CD4-positive, alpha-beta T cell treated with Interleukin-4 for 1 hour (primary cell): ENCODE measurements around the gene ASB1.

Experiments
- DNase-seq, 2 donors: peaks; one replicate each; pipeline ENCODE4 v3.0.0-alpha.2; 2020 to 2022

The ASB1 gene

GRCh38 chr2:238473523-238473922, 46.8 kb downstream of the ASB1 start:
- DNase-seq, result no peak

GRCh38 chr2:238475034-238475433, 48.3 kb downstream of the ASB1 start:
- no peak for DNase-seq

GRCh38 chr2:238475566-238475965, 48.8 kb downstream of the ASB1 start:
- DNase-seq, result no peak

DNA sequence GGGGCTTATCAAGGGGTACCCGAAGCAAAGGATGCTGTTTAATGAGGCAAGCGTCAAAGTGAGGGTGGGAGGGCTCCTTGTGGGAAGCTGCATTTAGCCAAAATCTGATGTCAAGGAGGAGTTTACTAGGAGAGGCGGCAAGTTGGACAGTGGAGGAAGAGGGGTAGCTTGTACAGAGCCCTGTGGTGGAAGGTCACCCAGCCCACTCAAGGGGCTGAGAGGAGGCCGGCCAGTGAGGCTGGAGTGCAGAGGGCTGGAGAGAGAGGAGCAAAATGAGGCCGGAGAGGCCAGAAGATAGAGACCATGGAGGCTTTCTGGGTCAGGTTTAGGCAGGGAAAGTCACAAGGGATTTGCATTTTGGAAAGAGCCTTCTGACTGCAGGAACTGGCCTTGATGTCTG, 49.5 kb downstream of the ASB1 start:
- DNase-seq, result no peak

- DNase-seq, result no peak
Measured at GRCh38 chr2:238478216-238478615, 51.5 kb downstream of the ASB1 start.

DNA sequence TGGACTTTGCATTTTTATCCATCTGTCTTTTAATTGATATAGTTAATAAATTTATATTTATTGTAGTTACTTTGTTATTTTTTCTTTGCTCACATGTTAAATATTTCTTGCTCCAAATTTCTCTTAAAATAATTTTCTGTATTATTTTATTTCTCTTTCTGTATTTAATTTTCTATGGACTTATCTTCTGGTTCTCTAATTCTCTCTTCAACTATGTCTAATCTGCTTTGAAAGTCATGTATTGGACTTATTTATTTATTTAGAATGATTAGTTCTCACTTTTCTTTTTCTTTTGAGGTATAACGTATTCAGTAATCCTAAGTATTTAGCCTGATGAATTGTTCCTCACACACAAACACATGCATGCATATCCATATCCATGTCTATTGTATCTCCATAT, 53.1 kb downstream of the ASB1 start:
- no peak for DNase-seq

DNA sequence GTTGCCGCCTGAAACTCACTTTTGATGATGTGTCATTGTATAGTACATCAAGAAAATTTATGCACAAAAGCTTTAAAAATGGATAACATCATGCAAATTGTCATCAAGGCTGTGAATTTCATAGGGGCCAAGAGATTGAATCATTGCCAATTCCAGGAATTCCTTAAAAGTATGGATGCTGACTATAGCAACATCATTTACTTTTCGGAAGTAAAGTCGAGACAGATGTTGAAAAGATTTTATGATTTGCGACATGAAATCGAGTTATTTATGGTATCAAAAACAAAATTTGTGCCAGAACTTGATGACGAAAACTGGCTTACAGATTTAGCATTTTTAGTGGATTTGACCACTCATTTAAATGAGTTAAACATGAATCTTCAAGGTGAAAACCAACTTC, 56.3 kb downstream of the ASB1 start:
- no peak for DNase-seq

DNA sequence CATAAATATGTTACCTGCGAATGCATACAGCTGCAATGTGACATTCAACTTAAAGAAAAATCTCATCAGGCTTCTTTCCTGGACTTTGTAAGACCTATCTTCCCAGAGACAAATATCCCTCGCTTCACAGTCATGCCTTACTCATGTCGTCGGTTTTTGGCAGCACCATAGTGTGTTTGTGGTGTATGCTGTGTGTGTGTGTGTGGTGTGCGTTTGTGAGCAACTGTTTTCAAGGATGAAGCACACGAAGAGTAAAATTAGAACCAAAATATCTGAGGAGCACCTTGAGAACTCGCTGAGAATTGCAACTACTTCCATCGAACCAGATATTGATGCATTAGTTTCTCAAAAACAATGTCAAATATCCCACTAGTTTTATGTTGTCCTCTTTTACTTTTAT, 56.9 kb downstream of the ASB1 start:
- DNase-seq, result no peak

DNA sequence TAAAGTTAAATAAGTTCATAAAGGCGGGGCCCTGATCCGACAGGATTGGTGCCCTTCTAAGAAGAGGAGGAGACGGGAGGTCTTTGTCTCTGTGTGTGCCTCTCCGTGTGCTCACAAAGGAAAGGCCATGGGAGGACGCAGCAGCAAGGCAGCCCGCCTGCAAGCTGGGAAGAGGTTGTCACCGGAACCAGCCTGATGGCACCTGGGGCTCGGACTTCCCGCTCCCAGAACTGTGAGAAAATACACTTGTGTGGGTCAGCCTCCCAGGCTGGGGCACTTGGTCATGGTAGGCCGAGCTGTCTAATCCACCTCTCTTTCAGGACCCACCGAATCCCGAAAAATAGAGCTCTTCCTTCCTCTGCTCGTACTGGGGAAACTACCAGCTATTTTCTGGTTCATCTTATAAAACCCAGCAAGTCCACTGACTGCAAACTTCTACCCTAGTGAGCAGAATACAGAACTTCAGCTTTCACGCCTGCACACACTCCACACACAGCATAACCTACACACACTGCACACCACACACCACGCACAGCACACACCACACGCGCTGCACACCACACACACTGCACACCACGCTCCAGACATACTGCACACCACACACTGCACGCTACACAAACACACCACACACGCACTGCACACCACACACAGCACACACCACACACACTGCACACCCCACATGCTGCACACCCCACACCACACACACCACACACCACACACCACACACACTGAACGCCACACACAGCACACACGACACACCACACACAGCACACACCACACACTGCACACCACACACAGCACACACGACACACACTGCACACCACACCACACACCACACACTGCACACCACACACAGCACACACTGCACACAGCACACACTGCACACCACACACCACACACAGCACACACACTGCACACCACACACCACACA, 58.1 kb downstream of the ASB1 start:
- DNase-seq, result no peak

GRCh38 chr2:238486123-238486848, 59.6 kb downstream of the ASB1 start:
- no peak for DNase-seq

DNA sequence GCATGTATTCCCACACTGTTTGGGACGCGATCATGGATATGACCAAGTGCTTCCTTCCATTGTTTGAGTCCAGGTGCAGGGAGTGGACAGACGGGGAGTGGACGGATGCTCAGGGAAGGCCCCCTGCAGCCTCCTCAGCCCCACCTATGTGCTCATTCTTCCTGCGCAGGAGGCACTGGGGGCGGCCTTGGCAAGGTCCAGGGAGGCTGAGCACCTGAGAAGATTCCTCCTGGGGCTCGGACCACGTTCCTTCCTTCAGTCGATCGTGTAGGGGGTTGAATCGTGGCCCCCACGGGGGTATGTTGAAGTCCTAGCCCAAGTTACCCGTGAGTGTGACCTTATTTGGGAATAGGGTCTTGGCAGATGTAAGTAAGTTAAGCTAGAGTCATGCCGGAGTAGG, 60.4 kb downstream of the ASB1 start:
- DNase-seq, result no peak

GRCh38 chr2:238487652-238488346, 61.1 kb downstream of the ASB1 start:
- no peak for DNase-seq

- DNase-seq, result no peak
Measured at GRCh38 chr2:238488347-238488826, 61.7 kb downstream of the ASB1 start.

DNA sequence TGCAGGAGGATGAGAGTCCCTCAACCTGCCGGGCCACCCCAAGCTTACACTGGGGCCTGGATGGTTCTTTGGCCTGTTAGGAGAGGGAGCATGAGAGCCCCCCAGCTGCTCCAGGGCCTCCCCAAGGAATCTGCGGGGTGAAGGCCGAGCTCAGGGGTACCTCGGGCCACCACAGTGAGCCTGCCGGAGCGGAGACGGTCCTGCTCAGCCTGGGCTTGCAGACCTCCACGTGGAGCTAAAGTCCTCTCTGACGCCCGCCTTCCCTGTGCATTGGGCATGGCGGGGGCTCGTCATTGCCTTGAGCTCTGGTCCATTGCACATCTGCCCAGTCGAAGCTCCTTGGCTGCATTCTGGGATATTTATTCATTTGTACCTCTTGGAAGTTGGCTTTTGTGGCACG, 62.7 kb downstream of the ASB1 start:
- no peak for DNase-seq

DNA sequence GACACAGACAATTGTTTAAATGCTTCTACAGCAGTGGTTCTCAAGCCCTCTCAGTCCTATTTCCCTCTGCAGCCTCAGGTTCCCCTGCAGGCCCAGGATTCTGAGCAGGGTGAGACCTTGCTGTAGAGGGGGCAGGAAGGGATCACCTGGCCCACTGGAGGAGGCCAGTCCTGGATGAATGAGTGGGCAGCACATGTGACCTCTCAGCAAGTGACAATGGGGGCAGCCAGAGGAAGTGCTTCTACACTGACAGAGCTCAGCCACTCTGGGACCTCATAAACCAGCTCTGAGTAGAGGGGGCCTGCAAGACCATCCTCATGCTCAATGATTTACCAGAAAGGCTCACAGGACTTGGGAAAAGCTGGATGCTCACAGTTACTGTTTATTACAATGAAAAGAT, 63.2 kb downstream of the ASB1 start:
- DNase-seq, result no peak

DNA sequence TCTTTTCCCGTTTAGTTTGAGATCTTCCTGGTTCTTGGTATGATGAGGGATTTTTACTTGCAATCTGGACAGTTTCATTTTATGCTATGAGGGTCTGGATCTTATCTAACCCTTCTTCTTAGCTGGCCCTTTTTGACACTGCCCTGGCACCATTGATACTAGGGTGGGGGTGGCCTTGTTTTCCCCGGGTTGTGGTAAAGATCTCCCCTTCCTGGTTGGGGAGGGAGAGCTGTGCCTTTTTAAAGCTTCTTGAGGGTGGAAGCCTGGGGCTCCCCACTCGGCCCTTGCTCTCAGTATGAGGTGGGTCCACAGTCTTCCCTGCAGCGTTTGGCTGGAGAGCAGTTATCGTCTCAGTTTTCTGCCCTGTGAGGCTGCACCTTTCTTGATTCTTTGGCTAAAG, 66.1 kb downstream of the ASB1 start:
- DNase-seq, result no peak

GRCh38 chr2:238493411-238493810, 66.7 kb downstream of the ASB1 start:
- no peak for DNase-seq

DNA sequence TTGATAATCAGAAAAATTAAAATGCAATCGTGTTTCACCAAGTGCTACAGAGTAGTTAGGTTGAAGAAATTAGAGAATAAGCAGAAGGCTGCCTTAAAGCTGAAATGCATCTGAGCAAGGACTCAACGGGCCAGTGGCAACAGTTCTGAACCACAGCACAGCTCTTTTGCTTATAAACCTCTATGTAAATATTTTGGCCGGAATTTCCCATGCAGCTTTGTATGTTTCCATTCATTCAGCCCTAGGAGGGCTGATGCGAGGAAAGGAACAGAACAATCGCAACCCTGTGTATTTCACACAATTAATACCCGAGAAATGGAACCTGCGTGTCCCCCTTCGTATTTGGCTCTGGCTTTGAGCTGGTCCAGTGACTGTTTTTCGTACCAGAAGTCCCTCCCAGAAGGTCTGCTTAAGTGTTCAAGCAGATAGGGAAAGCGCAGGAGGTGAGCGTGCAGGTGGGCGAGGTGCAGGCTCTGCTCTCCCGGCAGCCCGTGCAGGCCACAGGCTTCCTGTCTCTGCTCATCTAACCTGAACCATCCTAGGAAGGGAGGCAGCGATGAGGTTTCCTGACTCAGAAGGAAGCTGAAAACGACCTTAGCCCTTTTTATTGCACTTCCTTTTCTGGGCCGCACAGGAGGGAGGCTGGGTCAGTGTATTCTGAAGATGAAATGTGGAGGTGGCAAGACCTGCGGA, 67.3 kb downstream of the ASB1 start:
- peak in 1 of 2 donors; percentile 8 for DNase-seq

DNA sequence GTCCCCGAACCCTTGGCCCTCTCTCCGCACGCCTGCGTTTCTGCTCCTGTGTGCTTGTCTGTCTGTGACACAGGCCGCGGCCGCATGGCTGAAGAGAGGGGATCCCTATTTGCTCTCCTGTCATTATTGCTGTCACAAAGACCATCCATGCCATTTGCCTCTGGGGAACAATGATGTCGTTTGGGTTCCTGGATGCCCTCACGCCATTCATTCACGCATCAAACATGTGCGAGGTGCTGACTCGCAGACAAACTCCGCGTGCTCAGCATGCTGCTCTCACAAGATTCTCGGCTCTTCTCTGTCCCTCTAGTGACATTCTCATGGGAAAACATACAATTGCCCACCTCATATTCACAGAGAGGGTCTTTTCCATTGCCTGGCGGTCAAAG, 67.8 kb downstream of the ASB1 start:
- no peak for DNase-seq

GRCh38 chr2:238495422-238495821, 68.7 kb downstream of the ASB1 start:
- no peak for DNase-seq

GRCh38 chr2:238496756-238497609, 70.3 kb downstream of the ASB1 start:
- DNase-seq, result no peak

DNA sequence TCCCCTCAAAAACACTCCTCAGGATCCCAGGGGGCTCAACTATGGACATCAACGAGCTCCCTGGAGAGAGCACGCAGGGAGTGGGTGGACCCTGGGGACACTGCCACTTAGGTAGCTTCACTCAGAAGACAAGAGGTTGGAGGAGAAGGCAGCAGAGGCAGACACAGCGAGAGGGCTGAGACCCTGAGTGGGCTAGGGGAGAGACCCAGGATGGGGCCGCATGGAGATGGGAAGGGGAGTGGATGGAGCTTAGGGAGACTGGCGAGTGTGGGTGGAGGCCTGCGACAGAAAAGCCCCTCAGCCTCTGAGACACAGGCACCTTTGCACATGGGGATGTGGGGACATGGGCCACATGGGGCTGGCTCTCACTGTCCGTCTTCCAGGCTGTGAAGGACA, 70.9 kb downstream of the ASB1 start:
- no peak for DNase-seq
